Mesenchymal stem cell (in vitro differentiated cells and primary cell): ENCODE measurements around the gene PIK3R5.

Source experiments
- DNase-seq: peaks from one replicate; pipeline ENCODE4 v3.0.0-alpha.2; 2013
- H2AFZ ChIP-seq: one replicate; pipeline ENCODE4 v1.6.1; 2013; ENCODE audit warnings: low read depth, mild to moderate bottlenecking, control low read depth, inconsistent platforms, low read length, moderate library complexity
- H2AK5ac ChIP-seq: 2 replicates; pipeline ENCODE4 v1.6.1; 2013; ENCODE audit warnings: low read length, moderate library complexity, mild to moderate bottlenecking, inconsistent platforms; ENCODE audit not compliant: severe bottlenecking
- H2BK120ac ChIP-seq: one replicate; pipeline ENCODE4 v1.6.1; 2013; ENCODE audit warnings: low read depth, mild to moderate bottlenecking, inconsistent platforms, low read length, moderate library complexity
- H2BK12ac ChIP-seq, 2 experiments: one replicate each; pipeline ENCODE4 v1.6.1; 2013; ENCODE audit warnings: inconsistent platforms in 2 of 2, low read length in 2 of 2, mild to moderate bottlenecking in 2 of 2, moderate library complexity in 2 of 2, control low read depth in 1 of 2
- H2BK15ac ChIP-seq: one replicate; pipeline ENCODE4 v1.6.1; 2013; ENCODE audit warnings: mild to moderate bottlenecking, low read depth, inconsistent platforms; ENCODE audit not compliant: poor library complexity, severe bottlenecking
- H2BK5ac ChIP-seq: 2 replicates; pipeline ENCODE4 v1.6.1; 2013; ENCODE audit warnings: low read depth, mild to moderate bottlenecking, low read length, control low read depth, inconsistent platforms; ENCODE audit not compliant: poor library complexity, severe bottlenecking
- H3K14ac ChIP-seq, 2 experiments: one replicate each; pipeline ENCODE4 v1.6.1; 2013; ENCODE audit warnings: inconsistent platforms in 2 of 2, low read length in 2 of 2, control low read depth in 1 of 2, mild to moderate bottlenecking in 1 of 2, moderate library complexity in 1 of 2
- H3K18ac ChIP-seq, 2 experiments: one replicate each; pipeline ENCODE4 v1.6.1; 2013; ENCODE audit warnings: inconsistent platforms in 2 of 2, low read length in 2 of 2, control low read depth in 1 of 2, low read depth in 1 of 2, mild to moderate bottlenecking in 1 of 2
- H3K23ac ChIP-seq, 2 experiments: one replicate each; pipeline ENCODE4 v1.6.1; 2013; ENCODE audit warnings: inconsistent platforms in 2 of 2, low read length in 2 of 2, mild to moderate bottlenecking in 2 of 2, moderate library complexity in 2 of 2, control low read depth in 1 of 2
- H3K27ac ChIP-seq: 2 replicates; pipeline ENCODE4 v1.5.1; 2013; ENCODE audit warnings: mild to moderate bottlenecking, moderate library complexity, low read length, control low read depth, inconsistent platforms; ENCODE audit not compliant: poor library complexity, severe bottlenecking
- H3K27me3 ChIP-seq, 2 experiments: 2 replicates each; pipeline versions ENCODE4 v1.6.1 to v1.7.0; 2013; ENCODE audit warnings: low read length in 2 of 2, mild to moderate bottlenecking in 2 of 2, moderate library complexity in 2 of 2, control low read depth in 1 of 2, inconsistent platforms in 1 of 2; ENCODE audit not compliant: control insufficient read depth in 1 of 2, insufficient read depth in 1 of 2
- H3K36me3 ChIP-seq, 2 experiments: 2 replicates each; pipeline versions ENCODE4 v1.6.1 to v1.7.0; 2013; ENCODE audit warnings: low read length in 2 of 2, control low read depth in 1 of 2, inconsistent platforms in 1 of 2, low read depth in 1 of 2, mild to moderate bottlenecking in 1 of 2; ENCODE audit not compliant: insufficient read depth in 2 of 2, control insufficient read depth in 1 of 2
- H3K4ac ChIP-seq, 2 experiments: one replicate each; pipeline ENCODE4 v1.6.1; 2013; ENCODE audit warnings: inconsistent platforms in 2 of 2, low read length in 2 of 2, mild to moderate bottlenecking in 2 of 2, moderate library complexity in 2 of 2, control low read depth in 1 of 2, low read depth in 1 of 2
- H3K4me1 ChIP-seq: 2 replicates; pipeline ENCODE4 v1.6.1; 2013; ENCODE audit warnings: low read depth, low read length, control low read depth; ENCODE audit not compliant: control insufficient read depth, insufficient read depth
- H3K4me2 ChIP-seq: 2 replicates; pipeline ENCODE4 v1.6.1; 2013; ENCODE audit warnings: low read length, mild to moderate bottlenecking, inconsistent platforms; ENCODE audit not compliant: poor library complexity, severe bottlenecking
- H3K4me3 ChIP-seq, 2 experiments: 2 replicates each; pipeline versions ENCODE4 v1.5.1 to v1.7.0; 2013; ENCODE audit warnings: low read length in 2 of 2, mild to moderate bottlenecking in 2 of 2, control low read depth in 1 of 2, low read depth in 1 of 2; ENCODE audit not compliant: insufficient read depth in 1 of 2
- H3K79me1 ChIP-seq: replicated peaks from 2 replicates; pipeline ENCODE4 v1.6.1; 2013; ENCODE audit warnings: mild to moderate bottlenecking, control low read depth, low read length, inconsistent platforms; ENCODE audit not compliant: poor library complexity, severe bottlenecking
- H3K9ac ChIP-seq: 2 replicates; pipeline ENCODE4 v1.7.0; 2013; ENCODE audit warnings: mild to moderate bottlenecking, low read length, moderate library complexity
- H3K9me3 ChIP-seq: 2 replicates; pipeline ENCODE4 v1.7.0; 2013; ENCODE audit warnings: mild to moderate bottlenecking, low read length; ENCODE audit not compliant: control insufficient read depth
- H4K8ac ChIP-seq: one replicate; pipeline ENCODE4 v1.6.1; 2013; ENCODE audit warnings: inconsistent platforms, mild to moderate bottlenecking, low read length, moderate library complexity
- H4K91ac ChIP-seq: one replicate; pipeline ENCODE4 v1.6.1; 2013; ENCODE audit warnings: mild to moderate bottlenecking, low read length, inconsistent platforms
- WGBS: methylation state at CpG from one replicate; pipeline ENCODE4 v1.1.7; 2013; ENCODE audit warnings: mixed read lengths; 5-methylcytosine and 5-hydroxymethylcytosine counted together

PIK3R5 gene

GRCh38 chr17:8910969-8911604, 54.4 kb downstream of the PIK3R5 start:
- H3K79me1 ChIP-seq = no peaks in the 10 kb centered on the region
- H3K27ac ChIP-seq = no peak overlapping the region
- H3K4me3 ChIP-seq = no peak overlapping the region
- no peak overlapping the region for H2BK12ac ChIP-seq
- H3K36me3 ChIP-seq = no peaks in the 10 kb centered on the region
- H2AK5ac ChIP-seq = no peak overlapping the region
- H3K14ac ChIP-seq = no peak overlapping the region
- no peak overlapping the region for H2BK5ac ChIP-seq
- no peak overlapping the region for H4K8ac ChIP-seq
- H3K9ac ChIP-seq = no peak overlapping the region
- DNase-seq = no peak
- no peak overlapping the region for H3K4me2 ChIP-seq
- no peak overlapping the region for H2AFZ ChIP-seq
- peaks cover 19 to 36% of the 10 kb centered on the region in 2 experiments for H3K27me3 ChIP-seq
- no peak overlapping the region for H3K4ac ChIP-seq
- no peaks in the 10 kb centered on the region for H3K9me3 ChIP-seq
- H3K18ac ChIP-seq = no peak overlapping the region
- no peak overlapping the region for H3K23ac ChIP-seq
- no peak overlapping the region for H2BK15ac ChIP-seq
- no peak overlapping the region for H4K91ac ChIP-seq
- 81% methylated on average over 18 of the region's 18 CpGs for WGBS
- peaks cover 5% of the 10 kb centered on the region for H3K4me1 ChIP-seq
- no peak overlapping the region for H2BK120ac ChIP-seq

DNA sequence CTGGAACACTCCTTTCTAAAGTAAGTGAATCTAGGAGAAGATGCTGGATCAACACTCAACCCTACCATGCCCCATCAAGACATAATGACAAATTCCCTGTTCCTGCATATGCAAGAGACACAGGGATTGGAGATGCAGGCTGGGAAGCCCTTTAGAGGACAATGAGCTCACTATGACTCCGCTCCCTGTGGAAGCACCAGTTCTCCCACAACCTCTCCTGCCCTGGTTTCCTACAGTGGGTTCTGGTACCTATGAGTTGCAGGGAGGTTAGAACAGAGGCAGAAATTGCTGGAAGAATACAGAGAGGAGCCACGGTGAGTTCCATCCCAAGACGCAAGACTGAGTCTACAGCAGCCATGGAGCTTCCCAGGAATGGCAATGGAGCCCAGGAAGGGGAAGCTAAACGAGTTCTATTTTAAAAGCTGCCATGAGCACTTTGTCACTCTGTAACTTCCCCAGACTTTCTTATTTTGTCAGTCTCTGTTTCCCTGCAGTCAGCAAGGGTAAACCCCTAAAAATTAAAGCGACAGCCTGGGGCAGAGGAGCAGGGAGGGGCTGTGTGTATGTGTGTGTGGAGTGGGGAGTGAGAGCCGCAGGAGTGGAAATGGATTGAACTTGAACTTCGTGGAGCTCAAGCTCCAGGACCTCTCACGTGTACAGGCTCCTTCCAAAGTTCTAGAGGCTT, 55.8 kb downstream of the PIK3R5 start:
- H3K27ac ChIP-seq = no peak overlapping the region
- H3K4me1 ChIP-seq = no peaks in the 10 kb centered on the region
- no peak overlapping the region for H3K14ac ChIP-seq
- H2BK15ac ChIP-seq = no peak overlapping the region
- H3K4ac ChIP-seq = no peak overlapping the region
- no peak for DNase-seq
- no peak overlapping the region for H4K8ac ChIP-seq
- H3K9me3 ChIP-seq = no peaks in the 10 kb centered on the region
- no peak overlapping the region for H3K4me2 ChIP-seq
- H2BK120ac ChIP-seq = no peak overlapping the region
- H2BK5ac ChIP-seq = no peak overlapping the region
- no peak overlapping the region for H3K23ac ChIP-seq
- no peak overlapping the region for H4K91ac ChIP-seq
- H2BK12ac ChIP-seq = no peak overlapping the region
- peaks cover 28 to 44% of the 10 kb centered on the region in 2 experiments for H3K27me3 ChIP-seq
- H2AFZ ChIP-seq = no peak overlapping the region
- no peak overlapping the region for H3K18ac ChIP-seq
- H2AK5ac ChIP-seq = no peak overlapping the region
- H3K36me3 ChIP-seq = no peaks in the 10 kb centered on the region
- no peak overlapping the region for H3K4me3 ChIP-seq
- H3K9ac ChIP-seq = no peak overlapping the region
- 72% methylated on average over 7 of the region's 8 CpGs for whole genome bisulfite sequencing
- H3K79me1 ChIP-seq = no peaks in the 10 kb centered on the region

DNA sequence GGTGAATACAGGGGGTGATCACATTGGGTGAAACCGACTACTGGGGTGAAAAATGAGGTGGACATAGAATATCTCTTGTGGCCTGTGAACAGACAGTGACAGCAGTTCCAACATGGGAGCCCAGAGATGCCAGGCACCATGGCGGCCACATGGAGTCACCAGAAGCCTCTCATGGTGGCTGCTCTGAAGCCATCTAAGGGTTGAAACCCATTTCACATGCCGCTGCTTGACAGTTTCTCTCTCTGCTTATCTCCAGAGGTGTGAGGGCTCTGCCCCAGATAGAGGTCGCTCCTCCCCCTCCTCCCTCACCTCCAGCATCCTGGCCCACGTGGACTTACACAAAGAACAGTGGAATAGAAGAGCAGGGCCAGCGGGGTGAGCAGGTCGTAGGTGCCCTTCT, 60.2 kb downstream of the PIK3R5 start:
- Histone ChIP-seq H3K9ac (no peak overlapping the region), H3K23ac (no peak overlapping the region)
- 62% methylated on average over 5 of the region's 7 CpGs for WGBS

DNA sequence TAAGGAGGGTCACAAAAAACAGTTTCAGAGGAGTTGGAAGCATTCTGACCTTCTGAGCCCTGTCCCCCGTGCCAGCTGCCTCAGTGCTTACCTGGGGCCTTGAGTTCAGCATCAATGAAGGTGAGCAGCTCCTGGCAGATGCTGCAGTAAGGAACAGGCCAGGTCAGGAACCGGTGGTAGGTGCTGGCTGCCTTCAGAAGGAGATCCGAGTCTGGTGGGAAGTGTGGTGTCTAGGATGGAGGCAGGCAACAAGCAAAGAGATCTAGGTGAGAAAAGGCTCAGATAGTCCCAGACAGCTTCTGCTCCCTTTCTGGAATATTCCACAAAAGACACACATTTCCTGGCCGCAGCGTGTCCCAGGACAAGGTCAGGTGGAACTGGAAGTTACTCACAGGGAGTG, 60.8 kb downstream of the PIK3R5 start:
- WGBS = 68% methylated on average over 5 of the region's 5 CpGs

More for the DNA sequence above, 60.2 kb downstream of the PIK3R5 start:
- H2BK15ac ChIP-seq = no peak overlapping the region
- no peaks in the 10 kb centered on the region for H3K79me1 ChIP-seq
- H3K4me3 ChIP-seq = no peak overlapping the region
- no peak overlapping the region for H2BK5ac ChIP-seq
- no peaks in the 10 kb centered on the region for H3K4me1 ChIP-seq
- no peaks in the 10 kb centered on the region for H3K9me3 ChIP-seq
- no peak overlapping the region for H3K18ac ChIP-seq
- no peak overlapping the region for H2BK12ac ChIP-seq
- no peak overlapping the region for H2AFZ ChIP-seq
- H3K27me3 ChIP-seq = peaks cover 32 to 41% of the 10 kb centered on the region in 2 experiments
- no peak overlapping the region for H2BK120ac ChIP-seq
- no peak overlapping the region for H2AK5ac ChIP-seq
- H3K36me3 ChIP-seq = no peaks in the 10 kb centered on the region
- H3K14ac ChIP-seq = no peak overlapping the region
- no peak overlapping the region for H3K4me2 ChIP-seq
- H4K8ac ChIP-seq = no peak overlapping the region
- H4K91ac ChIP-seq = no peak overlapping the region
- H3K27ac ChIP-seq = no peak overlapping the region
- DNase-seq = no peak
- H3K4ac ChIP-seq = no peak overlapping the region

More for the DNA sequence above, 60.8 kb downstream of the PIK3R5 start:
- Histone ChIP-seq H3K4me1 (no peaks in the 10 kb centered on the region), H4K91ac (no peak overlapping the region), H3K23ac (no peak overlapping the region), H2AFZ (no peak overlapping the region), H4K8ac (no peak overlapping the region), H3K4me3 (no peak overlapping the region), H3K9me3 (no peaks in the 10 kb centered on the region), H3K27me3 (peaks cover 29 to 41% of the 10 kb centered on the region in 2 experiments), H3K4ac (no peak overlapping the region), H3K79me1 (no peaks in the 10 kb centered on the region), H3K9ac (no peak overlapping the region), H3K36me3 (no peaks in the 10 kb centered on the region), H2BK120ac (no peak overlapping the region), H2AK5ac (no peak overlapping the region), H3K27ac (no peak overlapping the region), H2BK15ac (no peak overlapping the region), H2BK5ac (no peak overlapping the region), H3K18ac (no peak overlapping the region), H3K14ac (no peak overlapping the region), H3K4me2 (no peak overlapping the region), H2BK12ac (no peak overlapping the region)
- no peak for DNase-seq
